Measurements from ENCODE around the gene FAM110C.
"Not testable (repeated sequence)": the region's sequence is repeated elsewhere in the genome, so short reads cannot be mapped to it uniquely, and the experiment has no call there.

FAM110C gene, protein sequence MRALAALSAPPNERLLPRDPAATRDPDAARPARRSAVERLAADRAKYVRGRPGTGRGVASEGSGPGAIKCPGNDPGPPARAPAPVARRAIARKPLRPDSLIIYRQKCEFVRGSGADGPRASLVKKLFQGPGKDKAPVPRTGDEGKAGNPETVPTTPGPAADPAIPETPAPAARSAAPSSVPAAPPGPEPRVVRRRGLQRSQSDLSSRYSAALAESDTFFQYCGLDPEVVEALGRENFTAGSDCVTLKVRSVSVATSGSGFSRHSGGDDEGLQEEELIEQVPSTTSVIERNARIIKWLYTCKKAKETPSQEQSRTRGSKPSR

DNA sequence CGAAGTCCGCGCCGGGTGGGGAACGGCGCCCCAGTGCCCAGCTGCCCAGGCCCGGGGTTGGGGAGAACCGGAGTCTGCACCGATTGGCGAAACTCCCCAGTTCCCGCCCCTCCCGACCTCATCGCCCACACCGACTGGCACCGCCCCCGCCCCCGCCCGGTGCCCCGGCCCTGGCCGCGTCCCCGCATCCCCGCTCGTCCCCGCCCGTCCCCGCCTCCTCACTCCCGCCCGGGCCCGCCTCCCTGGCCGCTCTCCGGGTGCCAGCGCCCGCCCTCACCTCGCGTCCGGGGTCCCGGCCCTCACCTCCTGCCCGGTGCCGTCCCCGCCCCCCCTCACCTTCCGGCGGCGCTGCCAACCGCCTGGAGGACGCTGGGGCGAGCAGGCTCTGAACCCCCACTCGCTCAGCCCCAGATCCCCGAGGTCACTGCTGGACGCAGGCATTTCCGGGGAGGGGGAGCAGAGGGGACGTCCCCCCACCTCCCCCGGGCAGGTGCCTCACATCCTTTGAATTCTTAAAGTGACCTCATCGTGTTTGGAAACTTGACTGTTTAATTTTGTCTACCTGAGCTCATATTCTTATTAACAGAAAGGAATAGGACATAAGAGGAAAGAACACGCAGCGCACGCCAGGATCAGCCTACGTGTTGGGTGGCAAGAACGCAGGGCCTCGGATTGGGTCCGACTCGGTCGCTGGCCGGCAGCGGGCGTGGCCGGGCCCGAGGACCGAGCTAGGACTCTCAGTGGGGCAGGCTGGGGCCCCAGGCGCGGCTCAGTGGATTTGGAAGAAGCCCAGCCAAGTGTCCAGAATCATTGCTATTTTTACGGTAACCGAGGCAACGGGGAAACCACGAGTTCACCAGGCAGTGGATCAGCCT lies at the start of gene FAM110C:
Gene FAM110C (minus strand): TSS at position 35 of the 875 bp plus-strand sequence. CDS start 120 bp downstream, outside the sequence.
- DNase-seq (ENCODE audit: low read depth, low spot score): no peak

DNA sequence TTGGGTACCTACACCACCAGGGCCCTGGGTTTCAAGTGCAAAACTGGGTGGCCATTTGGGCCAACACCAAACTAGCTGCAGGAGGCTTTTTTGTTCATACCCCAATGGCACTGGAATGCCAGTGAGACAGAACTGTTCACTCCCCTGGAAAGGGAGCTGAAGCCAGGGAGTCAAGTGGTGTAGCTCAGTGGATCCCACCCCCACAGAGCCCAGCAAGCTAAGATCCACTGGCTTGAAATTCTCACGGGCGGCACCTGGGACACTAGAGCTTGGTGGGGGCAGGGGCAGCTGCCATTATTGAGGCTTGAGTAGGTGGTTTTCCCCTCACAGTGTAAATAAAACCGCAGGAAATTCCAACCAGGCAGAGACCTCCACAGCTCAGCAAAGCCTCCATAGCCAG lies 46.0 kb upstream of the FAM110C start:
- no peak for DNase-seq (ENCODE audit: low read depth, low spot score)

DNA sequence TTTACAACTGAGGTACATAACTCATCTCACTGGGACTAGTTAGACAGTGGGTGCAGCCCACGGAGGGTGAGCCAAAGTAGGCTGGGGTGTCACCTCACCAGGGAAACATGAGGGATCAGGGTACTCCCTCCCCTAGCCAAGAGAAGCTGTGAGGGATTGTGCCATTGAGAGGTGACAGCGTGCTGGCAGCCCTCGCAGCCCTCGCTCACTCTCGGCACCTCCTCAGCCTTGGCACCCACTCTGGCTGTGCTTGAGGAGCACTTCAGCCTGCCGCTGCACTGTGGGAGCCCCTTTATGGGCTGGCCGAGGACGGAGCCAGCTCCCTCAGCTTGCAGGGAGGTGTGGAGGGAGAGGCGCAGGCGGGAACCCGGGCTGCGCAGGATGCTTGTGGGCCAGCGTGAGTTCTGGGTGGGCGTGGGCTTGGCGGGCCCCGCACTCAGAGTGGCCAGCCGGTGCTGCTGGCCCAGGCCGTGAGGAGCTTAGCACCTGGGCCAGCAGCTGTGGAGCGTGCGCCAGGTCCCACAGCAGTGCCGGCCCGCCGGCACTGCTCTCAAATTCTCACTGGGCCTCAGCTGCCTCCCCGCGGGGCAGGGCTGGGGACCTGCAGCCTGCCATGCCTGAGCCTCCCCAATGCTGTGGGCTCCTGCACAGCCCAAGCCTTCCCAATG lies 44.5 kb upstream of the FAM110C start:
- DNase-seq (ENCODE audit: low read depth, low spot score): no peak

DNA sequence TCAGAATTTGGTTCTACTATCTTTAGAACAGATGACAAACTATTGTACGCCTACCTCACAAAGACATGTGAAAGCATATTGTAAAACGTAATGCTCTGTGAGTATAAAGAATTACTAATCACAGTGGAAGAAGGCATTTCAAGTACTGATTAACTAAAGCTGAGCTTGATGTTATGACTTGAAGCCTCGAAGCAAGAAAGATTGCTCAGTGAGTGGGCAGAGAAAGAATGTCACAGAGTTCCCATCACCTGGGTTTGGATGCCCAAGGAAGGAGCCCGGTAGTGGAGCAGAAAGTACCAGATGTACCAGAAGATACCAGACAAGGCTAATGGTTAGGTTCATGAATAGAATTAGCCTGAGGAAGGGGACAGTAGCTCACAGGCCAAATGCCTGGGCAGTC lies 39.5 kb upstream of the FAM110C start:
- DNase-seq (ENCODE audit: low read depth, low spot score): no peak

DNA sequence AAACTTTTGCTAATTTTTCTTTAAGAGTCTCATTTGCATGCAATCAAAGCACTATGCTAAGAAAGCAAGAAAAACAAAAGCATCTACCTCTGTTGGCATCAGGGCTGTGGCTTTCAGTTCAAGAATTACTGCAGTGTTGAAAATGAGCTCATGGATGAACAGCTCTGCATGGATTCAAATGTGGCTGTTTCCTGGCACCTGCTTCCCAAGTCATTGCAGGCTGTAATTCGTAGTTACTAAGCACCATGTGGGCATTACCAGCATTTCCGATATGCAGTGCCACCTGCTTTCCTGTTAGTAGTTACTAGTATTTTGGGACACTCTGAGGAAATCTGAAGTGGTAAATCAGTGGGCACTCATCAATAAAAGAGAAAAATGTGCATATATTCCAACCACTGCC lies 37.8 kb upstream of the FAM110C start:
- DNase-seq (ENCODE audit: low read depth, low spot score): no peak

DNA sequence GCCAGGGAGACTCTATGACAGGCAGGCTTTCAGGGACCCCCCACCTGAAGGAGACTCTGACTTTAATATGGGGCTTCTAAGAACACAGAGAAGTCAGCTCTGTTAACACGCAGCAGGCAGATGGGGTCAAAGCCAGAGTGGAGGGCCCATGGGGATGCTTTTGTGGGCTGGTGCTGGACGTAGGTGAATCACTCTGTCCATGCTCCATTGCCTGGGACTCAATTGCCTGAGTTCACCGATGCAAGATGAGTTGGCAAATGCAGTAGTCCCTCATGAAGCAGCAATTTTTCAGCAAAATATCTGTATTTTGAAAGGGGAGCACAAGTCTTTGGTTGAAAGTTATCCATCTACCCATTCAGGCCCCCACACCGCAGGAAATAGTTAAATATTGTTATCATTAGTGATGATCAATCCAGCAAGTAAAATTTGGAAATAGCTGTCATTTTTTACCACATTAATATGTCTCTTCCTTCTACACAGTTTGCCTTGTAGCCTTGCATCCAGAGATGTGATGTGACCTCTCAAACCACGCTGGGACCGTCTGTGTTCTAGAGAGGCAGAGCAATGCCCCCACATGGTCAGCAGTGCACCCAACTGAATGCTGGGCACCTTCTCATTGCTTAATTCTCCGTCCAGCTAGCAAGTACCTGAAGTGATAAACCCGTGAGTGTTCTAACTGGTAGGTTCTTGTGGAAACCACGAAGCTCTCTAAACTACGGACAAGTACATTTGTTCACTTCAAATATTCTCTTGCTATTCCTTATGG lies 34.8 kb upstream of the FAM110C start:
- DNase-seq (ENCODE audit: low read depth, low spot score): no peak

DNA sequence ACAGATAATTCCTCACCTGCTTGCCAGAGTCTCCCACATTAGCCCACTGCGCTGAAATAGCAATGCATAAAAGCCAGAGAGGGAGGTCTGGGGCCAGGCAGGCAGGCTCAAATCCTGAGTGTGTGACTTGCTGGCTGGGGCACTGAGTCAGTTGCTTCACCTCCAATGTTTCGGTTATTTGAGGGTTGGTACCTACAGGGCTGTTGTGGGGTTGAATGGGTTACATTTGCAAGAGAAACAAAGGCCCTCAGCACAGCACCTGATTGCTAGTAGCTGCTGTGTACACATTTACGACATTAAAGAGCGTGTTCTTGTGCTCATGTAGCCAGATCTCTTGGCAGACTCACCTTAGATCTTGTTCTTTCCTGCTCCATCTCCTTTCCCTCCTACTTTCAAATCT lies 34.1 kb upstream of the FAM110C start:
- DNase-seq (ENCODE audit: low read depth, low spot score): no peak

DNA sequence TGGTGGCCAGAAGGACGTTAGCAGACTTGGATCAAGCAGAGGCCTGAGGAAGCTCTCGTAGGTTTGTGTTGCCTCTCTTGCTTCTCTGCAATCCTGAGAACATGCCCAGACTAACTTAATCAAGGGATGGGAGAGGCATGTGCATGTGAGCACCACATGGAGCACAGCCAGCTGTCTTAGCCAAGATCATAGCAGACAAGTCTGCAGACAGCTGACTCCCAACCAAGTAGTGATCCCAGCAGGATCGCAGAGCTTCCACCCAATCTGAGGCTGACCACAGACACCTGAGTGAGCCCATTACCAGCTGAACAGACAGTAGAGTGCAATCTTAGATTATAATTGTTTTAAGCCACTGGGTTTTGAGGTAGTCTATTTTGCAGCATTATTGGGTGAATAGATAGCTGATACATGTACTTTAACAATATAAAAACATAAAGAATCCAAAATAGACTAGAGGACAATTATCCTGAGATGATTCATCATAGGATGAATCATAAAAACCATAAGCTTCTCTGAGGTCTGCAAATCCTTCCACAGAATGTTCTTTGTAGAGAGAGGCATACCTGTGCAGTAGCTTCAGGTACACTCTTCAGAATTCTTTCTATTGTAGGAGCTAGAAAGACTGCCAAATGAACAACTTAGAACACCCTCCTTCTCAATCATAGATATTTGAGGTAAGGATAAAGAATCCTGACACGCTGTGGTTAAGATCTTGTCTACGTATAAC lies 25.2 kb upstream of the FAM110C start:
- no peak for DNase-seq (ENCODE audit: low read depth, low spot score)

DNA sequence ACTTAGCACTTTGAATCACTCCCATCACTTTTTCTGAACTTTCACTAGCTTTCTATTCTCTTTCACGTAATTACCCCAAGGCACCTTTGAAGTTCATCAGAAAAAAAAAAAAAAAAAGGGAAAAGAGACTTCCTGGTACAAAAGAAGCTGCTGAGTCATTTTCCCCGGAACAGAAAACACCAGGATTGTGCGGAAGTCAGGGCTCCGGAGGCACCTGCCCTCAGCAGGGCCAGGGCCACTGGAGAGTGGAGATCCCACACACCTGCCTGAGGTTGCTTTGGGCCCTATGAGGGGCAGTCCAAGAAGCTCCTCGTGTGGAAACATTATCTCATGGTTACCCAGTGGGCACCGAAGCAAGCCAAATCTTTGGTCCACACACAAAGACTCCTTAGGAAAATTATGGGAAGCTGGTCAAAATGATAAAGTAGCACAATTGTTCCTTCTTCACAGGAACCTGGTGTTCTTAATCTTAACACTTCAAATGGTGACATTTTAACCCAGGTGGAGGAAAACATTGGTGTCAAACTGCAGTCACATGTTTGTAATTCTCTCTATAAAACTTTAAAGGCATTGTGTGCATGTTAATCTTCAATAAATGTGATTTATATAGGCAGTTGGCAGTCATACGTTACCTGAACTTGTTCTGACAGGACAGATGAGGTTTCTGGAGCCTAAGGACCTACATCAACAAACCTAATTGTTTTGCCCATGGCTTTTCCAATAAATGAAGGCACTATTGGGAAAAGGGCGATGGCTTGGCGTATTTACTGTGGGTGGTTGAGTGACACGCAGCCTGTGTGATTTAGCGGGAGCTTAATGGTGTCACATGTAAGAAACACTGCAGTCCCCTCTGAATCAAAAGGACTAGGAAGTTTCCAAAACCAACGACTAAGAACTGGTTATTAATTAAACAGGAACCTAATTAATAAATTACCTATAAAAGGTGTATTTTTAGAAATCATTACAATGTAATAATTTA lies 23.4 kb upstream of the FAM110C start:
- no peak for DNase-seq (ENCODE audit: low read depth, low spot score)

DNA sequence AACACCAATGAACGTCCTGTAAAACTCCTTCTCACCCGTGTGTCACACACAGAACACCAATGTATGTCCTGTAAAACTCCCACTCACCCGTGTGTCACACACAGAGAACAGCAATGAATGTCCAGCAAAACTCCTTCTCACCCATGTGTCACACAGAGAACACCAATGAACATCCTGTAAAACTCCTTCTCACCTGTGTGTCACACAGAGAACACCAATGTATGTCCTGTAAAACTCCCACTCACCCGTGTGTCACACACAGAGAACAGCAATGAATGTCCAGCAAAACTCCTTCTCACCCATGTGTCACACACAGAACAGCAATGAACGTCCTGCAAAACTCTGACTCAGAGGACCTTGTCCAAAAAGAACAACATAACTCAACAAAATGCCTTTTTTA lies 22.3 kb upstream of the FAM110C start:
- not testable (repeated sequence) for DNase-seq (ENCODE audit: low read depth, low spot score)

DNA sequence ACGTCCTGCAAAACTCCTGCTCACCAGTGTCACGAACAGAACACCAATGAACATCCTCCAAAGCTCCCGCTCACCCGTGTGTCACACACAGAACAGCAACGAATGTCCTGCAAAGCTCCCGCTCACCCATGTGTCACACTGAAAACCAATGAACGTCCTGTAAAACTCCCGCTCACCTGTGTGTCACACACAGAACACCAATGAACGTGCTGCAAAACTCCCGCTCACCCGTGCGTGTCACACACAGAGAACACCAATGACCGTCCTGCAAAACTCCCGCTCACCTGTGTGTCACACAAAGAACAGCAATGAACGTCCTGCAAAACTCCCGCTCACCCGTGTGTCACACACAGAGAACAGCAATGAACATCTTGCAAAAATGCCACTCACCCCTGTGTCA lies 20.5 kb upstream of the FAM110C start:
- no peak for DNase-seq (ENCODE audit: low read depth, low spot score)

DNA sequence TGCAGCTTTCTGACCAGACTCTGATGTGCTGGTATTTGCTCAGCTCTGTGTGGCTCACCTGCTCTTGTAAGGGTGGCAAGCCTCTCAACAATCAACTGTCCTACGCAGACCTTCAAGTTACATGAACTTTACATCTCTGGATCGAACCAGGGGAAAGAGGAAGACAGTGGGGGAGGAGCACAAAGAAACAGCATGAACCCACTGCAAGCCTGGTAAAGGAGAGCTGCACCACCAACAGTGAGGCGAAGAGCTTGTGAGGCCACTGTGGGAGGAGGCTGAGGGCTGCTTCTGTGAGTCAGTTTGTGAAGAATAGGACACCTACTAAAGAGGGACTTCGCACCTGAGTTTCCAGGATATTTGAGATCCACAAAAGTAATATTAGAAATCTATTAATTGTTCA lies 18.8 kb upstream of the FAM110C start:
- no peak for DNase-seq (ENCODE audit: low read depth, low spot score)

DNA sequence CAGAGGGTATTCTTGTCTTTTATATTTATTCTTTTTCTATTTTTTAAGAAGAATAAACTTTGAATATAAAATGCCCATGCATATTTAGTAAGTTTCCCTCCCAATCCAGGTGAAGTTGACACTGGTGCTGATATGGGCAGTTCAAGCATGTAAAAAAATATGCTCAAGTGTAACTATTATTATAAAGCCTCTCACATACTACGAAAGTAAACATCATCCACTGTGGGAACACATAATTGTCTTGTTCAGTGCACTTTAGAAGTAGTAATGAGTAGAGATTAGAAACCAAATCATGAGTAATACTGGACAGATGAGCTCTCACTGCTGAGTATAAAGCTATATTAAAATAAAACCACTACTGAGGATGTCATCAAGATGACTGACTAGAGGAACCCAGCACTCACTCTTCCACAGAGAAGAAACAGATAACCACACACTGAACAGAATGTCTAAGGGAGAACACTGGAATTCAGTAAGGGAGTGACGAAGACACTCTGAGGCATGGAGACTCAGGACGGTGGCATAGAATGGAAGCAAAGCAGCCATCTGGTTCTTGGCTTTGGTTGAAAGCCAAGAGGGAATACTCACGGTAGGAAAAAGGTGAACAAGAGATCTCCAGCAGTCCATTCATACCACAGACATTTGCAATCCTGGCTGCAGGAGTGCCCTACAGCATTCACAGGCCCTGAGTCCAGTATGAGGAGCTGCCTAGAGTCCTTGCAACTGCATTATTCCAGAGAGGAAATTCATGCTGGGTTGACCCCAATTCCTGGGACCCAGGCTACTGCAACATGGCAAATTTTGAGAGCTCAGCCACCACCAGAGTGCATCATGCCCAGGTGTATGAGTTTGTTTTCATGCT lies 9.5 kb upstream of the FAM110C start:
- no peak for DNase-seq (ENCODE audit: low read depth, low spot score)

DNA sequence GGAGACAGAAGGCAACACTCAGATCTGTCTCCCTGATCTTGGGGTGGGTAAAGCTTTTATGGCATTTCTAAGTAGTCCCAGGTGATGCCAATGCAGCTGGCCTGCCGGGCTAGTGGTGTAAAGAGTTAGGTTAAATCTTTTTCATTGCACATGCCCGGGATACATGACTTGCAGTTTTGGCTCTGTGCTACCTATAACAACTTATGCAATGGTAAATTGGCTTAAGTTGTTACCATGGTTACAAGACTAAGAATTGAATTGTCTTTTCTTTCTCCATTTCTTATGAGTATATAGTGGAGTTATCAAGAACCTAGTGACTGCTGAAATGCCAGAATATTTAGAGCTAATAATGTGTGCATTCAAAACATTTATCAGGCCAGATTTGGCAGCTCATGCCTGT lies 5.3 kb upstream of the FAM110C start:
- DNase-seq (ENCODE audit: low read depth, low spot score): no peak

DNA sequence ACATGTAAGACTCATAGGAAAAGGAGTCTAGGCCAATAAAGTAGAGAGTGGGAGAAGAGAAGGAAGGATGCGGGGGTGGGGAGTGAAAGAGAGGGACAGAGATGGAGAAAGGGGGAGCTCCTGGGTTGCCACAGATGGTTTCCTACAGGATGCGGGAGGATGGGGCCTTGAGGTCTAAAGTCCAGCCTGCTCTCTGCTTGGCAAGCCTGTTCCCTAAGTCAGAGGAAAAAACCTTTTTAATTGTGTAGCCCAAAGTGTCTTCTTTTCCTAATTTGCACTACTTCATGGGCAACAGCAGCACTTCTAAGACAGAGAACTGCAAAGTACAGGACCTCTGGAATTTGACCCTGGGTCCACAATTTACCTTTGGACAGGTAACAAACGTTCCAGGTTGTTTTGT lies 1.4 kb upstream of the FAM110C start:
- no peak for DNase-seq (ENCODE audit: low read depth, low spot score)

DNA sequence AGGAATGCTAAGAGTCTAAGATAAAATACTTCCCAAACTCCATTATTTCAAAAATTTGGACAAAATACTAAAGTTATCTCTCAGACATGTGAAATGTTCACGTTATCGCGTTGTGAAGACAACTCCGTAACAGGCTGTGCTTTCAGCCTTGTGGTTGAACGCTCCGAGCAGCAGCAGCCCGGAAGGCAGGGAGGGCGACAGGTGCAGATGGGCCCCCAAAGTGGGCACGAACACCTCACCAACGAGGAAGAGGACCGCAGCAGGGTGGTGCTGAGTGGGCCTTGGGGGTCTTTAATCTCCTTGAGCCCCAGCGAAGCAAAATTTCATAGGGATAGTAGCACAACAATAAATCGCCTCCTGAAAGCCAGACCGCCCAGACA lies 1.0 kb upstream of the FAM110C start:
- DNase-seq (ENCODE audit: low read depth, low spot score): no peak

DNA sequence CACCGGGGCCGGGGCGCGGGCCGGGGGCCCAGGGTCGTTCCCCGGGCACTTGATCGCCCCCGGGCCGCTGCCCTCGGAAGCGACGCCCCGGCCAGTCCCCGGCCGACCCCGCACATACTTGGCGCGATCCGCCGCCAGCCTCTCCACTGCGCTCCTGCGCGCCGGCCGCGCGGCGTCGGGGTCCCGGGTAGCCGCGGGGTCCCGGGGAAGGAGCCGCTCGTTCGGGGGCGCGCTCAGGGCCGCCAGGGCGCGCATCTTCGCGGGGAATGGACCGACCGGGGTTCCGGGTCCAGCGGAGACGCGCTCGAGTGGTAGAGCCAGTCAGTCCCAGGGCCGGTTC lies 204 bp downstream of the FAM110C start:
- no peak for DNase-seq (ENCODE audit: low read depth, low spot score)

DNA sequence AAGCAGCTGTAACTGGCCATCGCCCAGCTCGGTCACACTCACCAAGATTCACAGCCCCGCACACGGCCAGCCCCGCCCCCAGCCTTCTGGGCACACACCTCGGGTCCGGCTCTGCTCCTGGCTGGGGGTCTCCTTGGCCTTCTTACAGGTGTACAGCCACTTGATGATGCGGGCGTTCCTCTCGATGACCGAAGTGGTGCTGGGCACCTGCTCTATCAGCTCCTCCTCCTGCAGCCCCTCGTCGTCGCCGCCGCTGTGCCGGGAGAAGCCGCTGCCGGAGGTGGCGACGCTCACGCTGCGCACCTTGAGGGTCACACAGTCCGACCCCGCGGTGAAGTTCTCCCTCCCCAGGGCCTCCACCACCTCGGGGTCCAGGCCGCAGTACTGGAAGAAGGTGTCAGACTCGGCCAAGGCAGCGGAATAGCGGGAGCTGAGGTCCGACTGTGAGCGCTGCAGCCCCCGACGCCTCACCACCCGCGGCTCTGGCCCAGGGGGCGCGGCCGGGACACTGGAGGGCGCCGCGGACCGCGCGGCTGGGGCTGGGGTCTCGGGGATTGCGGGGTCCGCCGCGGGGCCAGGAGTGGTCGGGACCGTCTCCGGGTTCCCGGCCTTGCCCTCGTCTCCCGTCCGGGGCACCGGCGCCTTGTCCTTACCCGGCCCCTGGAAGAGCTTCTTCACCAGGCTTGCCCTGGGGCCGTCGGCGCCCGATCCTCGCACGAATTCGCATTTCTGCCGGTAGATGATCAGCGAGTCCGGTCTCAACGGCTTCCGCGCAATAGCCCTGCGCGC lies 769 bp downstream of the FAM110C start:
- DNase-seq (ENCODE audit: low read depth, low spot score): no peak

Data from iPS DF 19.7 (cell line).